PC-9 (cell line): Measurements from ENCODE around the gene C16orf95.

Experiments used
- EZH2 ChIP-seq: fragments of 200-600 bp; sonication (generic); IDR thresholded peaks from 2 replicates; pipeline ENCODE4 v1.8.0; 2017; ENCODE audit warnings: antibody characterized with exemption, low read depth
- TF ChIP-seq, protein P1 (sequence below): fragments of 200-600 bp; sonication (generic); conservative IDR thresholded peaks from 2 replicates; pipeline ENCODE4 v1.6.1; 2017; ENCODE audit warnings: mixed run types, antibody characterized with exemption, mild to moderate bottlenecking, moderate library complexity

- TF ChIP-seq, protein P1, sequence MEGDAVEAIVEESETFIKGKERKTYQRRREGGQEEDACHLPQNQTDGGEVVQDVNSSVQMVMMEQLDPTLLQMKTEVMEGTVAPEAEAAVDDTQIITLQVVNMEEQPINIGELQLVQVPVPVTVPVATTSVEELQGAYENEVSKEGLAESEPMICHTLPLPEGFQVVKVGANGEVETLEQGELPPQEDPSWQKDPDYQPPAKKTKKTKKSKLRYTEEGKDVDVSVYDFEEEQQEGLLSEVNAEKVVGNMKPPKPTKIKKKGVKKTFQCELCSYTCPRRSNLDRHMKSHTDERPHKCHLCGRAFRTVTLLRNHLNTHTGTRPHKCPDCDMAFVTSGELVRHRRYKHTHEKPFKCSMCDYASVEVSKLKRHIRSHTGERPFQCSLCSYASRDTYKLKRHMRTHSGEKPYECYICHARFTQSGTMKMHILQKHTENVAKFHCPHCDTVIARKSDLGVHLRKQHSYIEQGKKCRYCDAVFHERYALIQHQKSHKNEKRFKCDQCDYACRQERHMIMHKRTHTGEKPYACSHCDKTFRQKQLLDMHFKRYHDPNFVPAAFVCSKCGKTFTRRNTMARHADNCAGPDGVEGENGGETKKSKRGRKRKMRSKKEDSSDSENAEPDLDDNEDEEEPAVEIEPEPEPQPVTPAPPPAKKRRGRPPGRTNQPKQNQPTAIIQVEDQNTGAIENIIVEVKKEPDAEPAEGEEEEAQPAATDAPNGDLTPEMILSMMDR = no peak
- no peak for TF ChIP-seq EZH2
Measured at GRCh38 chr16:87356491-87356853, 39.3 kb upstream of the C16orf95 start.
